GM18508 (cell line): ENCODE data around the gene C3orf33.

Experiments used
- ATAC-seq: cut with Tn5 transposase; IDR thresholded peaks from one replicate; pipeline ENCODE4 v1.9.1; 2021; ENCODE audit warnings: moderate number of reproducible peaks; ENCODE audit not compliant: insufficient read depth, unreplicated experiment

The C3orf33 gene

DNA sequence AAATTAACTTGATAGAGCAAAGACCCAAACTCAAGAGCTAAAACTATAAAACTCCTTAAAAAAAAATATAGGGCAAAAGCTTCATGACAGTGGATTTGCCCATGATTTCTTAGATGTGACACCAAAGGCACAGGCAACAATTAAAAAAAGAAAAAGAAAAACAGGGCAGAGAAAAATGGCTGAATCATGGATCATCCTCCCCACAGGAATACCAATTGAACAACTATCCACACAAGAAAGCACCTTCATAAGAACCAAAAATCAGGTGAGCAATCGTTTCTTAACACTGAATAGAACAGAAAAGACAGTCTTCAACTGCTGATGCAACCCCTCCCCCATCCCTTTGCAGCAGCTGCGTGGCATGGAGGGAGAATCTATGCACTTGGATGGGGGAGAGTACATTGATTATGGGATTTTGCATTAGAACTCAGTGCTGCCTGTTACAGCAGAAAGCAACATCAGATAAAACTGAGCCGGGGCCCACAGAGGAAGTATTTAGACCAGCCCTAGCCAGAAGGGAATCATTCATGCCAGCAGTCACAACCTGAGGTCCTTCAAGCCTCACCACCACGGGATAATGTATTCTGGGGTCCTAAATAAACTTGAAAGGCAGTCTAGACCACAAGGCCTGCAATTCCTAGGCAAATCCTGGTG is 15.7 kb downstream of the C3orf33 start:
- no peak for ATAC-seq

GRCh38 chr3:155785662-155786295 is 20.3 kb downstream of the C3orf33 start:
- no peak for ATAC-seq

GRCh38 chr3:155782390-155782953 is 23.6 kb downstream of the C3orf33 start:
- ATAC-seq: no peak

DNA sequence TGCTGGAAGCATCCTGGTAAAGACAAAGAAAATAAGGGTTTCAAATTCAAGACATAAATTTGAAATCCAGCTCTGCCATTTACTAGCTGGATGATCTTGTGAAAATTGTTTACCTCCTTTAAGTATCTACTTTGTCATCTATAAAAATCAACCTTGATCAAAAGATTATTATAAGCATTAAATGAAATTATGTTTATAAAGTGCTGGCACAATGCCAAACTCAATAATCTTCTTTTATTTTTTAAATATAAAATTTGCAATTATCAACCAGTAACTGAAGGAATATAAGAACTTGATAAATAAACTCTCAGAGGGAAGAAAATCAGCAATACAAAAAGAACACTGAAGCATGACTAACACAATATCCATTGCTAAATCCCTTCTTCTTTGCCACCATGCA is 25.8 kb downstream of the C3orf33 start:
- no peak for ATAC-seq

- no peak for ATAC-seq
Measured at GRCh38 chr3:155778462-155778861, 27.6 kb downstream of the C3orf33 start.

DNA sequence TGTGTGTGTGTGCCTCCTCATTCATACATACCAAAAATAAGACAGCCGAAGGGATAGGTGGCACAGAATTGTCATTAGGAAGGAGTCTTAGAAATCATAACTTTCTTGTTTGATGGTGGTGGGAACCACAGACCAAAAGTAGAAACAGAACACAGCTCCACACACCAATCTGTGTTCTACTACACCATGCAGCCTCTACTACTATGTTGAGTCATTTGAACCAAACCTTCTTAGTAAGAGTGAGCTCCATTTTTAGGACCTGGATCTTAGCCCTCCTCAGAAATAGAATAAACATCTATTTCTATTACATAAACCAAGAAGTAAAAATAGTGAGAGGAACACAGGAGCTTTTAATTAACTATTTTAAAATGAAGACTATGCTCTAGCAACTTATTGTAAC is 33.3 kb downstream of the C3orf33 start:
- no peak for ATAC-seq

DNA sequence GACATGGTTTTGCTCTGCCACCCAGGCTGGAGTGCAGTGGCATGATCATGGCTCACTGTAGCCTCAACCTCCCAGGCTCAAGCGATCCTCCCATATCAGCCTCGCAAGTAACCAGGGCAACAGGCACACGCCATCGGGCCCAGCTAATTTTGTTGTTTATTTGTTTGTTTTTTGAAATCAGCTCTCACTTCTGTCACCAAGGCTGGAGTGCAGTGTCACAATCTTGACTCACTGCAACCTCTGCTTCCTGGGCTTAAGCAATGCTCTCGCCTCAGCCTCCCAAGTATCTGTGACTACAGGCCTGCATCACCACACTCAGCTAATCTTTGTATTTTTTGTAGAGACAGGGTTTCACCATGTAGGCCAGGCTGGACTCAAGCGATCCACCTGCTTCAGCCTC is 35.0 kb downstream of the C3orf33 start:
- ATAC-seq: no peak

DNA sequence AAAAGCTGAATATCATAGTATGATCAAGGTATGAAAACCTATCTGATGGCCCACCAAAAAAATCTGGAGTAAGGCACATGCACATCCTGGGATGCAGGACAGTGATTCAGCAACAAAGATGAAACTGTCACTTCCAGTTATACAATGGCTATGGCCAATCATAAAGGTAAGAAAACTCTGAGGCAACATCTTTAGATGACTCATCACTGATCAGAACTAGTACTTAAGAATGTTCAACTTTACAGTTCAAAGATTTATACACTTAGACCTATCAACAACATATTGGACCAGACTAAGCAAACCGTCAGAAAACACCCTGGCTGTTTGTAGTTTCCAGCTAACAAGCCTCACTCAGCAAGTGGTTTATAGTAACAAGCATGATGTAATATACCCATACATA is 39.9 kb downstream of the C3orf33 start:
- no peak for ATAC-seq

DNA sequence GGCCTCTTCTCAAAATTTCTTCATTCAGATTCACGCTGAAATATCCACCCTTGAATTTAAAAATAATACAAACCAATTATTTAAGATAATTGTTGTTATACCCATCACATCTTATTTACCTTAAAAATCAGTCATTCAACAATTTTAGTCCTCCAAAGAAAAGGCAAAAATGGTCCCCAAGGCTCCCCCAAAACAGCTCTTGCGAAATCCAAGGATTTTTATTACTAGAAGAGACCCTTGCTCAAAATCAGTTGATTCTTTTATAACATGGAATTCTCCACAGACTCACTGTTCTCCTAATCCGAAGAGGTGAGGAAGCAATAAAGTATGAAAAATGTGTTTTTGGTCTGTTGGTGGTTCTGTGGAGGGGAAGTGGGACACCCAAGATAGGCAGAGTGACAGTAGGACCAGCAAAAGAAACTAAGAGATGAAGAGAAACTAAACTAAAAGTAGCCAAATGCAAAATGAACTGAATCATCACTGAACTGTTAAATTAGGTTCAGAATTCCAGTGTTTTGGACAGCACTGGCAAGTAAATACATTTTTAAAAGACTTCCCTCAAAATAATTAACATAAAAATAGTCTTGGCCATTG is 42.1 kb downstream of the C3orf33 start:
- no peak for ATAC-seq

- no peak for ATAC-seq
Measured at GRCh38 chr3:155760653-155761052, 45.4 kb downstream of the C3orf33 start.

- no peak for ATAC-seq
Measured at GRCh38 chr3:155757577-155757976, 48.5 kb downstream of the C3orf33 start.

- no peak for ATAC-seq
Measured at GRCh38 chr3:155753038-155753639, 52.9 kb downstream of the C3orf33 start.

DNA sequence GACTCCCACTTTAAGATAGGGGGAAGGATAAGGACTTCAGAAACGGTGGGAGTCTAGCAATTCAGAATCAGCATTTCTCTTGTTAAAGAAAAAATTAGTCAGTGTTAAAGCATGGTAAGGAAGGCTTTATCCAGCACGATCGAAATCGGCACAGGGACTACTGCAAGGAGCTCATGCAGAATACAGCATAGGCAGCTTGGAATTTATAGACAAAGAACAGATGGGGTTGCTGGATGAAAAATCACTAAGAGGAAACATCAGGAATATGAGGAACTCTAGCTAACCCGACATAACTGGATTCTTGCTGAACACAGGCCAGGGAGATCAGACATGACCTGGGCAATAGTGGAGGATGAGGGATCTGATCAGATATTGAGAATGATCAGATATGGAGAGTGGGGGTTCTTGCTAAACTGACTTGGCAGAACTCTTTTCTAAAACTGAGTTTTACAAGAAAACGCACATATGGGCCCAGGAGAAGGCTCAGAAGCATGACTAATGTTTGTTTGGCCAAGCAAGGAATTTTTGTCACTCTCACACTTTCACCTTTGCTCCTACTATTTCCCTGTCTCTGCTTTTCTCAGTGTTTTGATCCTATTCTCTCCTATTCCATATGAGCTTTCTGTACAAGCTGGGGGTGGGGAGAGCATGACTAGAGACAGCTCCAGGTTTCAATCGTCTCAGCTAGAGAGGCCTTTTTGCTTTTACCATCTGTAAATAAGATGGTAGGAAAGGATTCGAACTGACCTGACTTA is 57.3 kb downstream of the C3orf33 start:
- no peak for ATAC-seq

DNA sequence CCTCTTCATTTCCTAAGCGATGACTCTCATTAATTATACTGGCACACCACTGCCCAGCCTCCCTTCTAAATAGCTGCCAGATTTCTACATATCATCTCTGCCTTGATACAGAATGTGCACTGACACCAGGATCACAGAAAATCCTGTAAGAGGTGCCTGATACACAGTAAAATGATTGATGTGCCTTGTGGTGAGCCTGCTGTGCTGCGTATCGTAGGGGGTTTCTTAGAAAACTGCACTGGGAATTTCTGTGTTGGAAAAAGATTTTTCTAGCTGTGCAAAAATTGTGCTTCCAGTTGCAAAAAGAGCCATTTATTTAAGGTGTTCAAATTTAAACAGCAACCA is 58.2 kb downstream of the C3orf33 start:
- no peak for ATAC-seq

GRCh38 chr3:155747286-155747945 is 58.7 kb downstream of the C3orf33 start:
- no peak for ATAC-seq

GRCh38 chr3:155746703-155747102 is 59.4 kb downstream of the C3orf33 start:
- ATAC-seq: no peak

DNA sequence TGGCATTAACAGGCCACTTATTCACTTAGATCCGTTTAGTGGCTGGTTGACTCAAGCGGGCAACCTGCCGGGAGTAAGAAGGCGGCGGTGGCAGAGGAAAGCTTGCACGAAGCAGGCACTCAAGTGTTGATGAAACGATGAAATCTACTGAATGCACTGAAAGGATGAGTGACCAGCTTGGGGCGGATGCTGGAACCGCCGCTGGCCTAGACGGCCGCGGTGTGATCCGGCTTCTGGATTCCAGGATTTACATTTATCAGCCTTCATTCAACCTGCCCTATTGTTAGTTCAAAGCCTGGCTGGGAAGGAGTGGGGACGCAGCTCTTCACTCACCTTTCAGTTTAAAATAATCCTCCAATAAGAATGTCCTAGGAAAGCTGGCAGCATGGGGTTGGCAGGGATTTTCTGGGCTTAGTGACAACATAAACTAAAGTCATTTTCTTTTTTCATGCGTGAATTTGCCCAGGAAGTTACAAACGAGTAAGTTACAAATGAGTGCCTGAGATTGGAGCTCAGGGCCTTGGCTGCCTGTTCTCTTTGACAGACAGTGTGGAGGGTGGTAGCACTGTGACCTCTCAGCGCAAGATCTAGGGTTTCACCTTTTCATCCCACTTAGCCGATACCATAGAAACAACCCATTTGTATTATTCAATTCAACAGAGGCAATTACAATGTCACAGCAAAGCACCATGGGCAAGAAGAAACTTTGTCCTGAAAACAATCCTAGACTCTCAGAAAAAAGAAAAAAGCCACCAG is 60.1 kb downstream of the C3orf33 start:
- ATAC-seq: no peak

DNA sequence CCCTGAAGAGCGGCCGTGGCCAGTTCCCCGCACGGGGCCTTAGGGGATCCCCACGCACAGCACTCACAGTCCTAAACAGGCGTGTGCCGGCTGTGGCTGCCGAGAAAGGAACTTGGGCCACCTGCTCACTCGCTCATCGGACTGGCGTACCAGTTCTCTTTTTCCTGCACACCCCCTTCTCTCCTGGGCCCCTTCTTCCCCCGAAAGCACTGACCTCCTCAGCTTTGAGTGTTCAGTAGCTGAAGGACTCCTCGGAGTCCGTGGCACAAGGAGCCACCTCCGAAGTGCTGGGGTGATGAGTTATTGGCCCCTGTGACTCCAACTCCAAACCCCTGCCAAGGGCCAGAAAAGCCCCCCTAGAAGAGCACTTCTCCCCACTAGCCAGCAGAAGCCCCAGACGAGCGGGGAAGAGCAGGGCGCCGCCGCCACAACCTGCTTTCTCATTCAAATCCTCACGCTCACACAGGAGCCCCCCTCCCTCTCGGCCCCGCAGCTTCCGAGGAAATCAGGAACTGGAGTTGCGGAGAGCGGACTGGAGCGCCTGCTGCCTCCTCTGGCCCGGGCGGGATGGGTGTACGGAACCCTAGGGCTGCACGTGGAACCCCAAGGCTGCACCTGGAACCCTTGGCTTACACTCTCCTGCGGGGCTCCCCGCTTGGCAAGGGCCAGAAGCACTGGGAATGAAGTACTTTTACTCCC is 61.3 kb downstream of the C3orf33 start, which contains the start of gene PLCH1:
Gene PLCH1 (minus strand): TSS at position 446 of the 699 bp plus-strand sequence. CDS start 40,847 bp downstream, outside the sequence.
- no peak for ATAC-seq
